ENCODE results near the gene ZNF543.

Gene ZNF543

DNA sequence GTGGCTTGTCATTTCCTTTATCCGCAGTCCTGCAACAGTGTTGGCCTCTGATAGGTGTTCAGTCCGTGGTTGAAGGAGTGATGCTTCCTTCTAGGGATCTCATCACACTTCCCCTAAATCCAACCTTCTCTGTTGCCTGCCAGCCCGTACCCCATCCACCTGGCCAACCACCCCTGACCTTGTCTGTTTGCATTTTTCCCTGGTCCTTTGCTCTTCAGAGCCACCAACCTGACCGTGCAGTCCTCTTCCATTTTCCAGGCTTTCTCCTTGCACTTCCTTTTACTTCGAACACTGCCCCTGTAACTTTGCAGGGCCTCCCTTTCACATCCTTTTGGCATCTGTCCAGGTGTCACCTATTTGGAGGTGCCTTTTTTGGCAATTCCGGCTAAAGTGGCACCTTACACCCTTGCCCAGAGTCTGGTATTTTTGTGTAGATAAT lies 39.3 kb upstream of the ZNF543 start:
- Histone ChIP-seq H3K9ac (ENCODE audit: low read depth, low read length) (peak overlapping the region; percentile 81), H3K79me2 (ENCODE audit: insufficient read depth, low read length) (peaks cover 77% of the 10 kb centered on the region), H3K4me1 (ENCODE audit: insufficient read depth, low read length) (peaks cover 40% of the 10 kb centered on the region), H3K4me3 (ENCODE audit: low read depth in 1 of 2, low read length in 2 of 2) (peak overlapping the region; percentile 50 to 86), H3K27me3 (ENCODE audit: insufficient read depth, low read length, poor library complexity) (no peaks in the 10 kb centered on the region), H3K27ac (ENCODE audit: low read length) (peak overlapping the region; percentile 92), H4K20me1 (ENCODE audit: insufficient read depth, low read length) (peaks cover 40% of the 10 kb centered on the region), H3K4me2 (ENCODE audit: insufficient read depth, low read length) (peak overlapping the region; percentile 67), H2AFZ (ENCODE audit: low read depth, low read length) (peak overlapping the region; percentile 77), H3K36me3 (ENCODE audit: insufficient read depth, low read length) (peaks cover 49% of the 10 kb centered on the region), H3K9me3 (ENCODE audit: insufficient read depth, low read length, severe bottlenecking) (no peaks in the 10 kb centered on the region)
- peak; percentile 25 for DNase-seq
- ATAC-seq (ENCODE audit: insufficient read depth, low read depth): no peak
- TF ChIP-seq EZH2 (IDR thresholded peaks at IDR 0.05; ENCODE audit: borderline replicate concordance, low read depth, low read length, severe bottlenecking): no peak
- TF ChIP-seq, protein P1, sequence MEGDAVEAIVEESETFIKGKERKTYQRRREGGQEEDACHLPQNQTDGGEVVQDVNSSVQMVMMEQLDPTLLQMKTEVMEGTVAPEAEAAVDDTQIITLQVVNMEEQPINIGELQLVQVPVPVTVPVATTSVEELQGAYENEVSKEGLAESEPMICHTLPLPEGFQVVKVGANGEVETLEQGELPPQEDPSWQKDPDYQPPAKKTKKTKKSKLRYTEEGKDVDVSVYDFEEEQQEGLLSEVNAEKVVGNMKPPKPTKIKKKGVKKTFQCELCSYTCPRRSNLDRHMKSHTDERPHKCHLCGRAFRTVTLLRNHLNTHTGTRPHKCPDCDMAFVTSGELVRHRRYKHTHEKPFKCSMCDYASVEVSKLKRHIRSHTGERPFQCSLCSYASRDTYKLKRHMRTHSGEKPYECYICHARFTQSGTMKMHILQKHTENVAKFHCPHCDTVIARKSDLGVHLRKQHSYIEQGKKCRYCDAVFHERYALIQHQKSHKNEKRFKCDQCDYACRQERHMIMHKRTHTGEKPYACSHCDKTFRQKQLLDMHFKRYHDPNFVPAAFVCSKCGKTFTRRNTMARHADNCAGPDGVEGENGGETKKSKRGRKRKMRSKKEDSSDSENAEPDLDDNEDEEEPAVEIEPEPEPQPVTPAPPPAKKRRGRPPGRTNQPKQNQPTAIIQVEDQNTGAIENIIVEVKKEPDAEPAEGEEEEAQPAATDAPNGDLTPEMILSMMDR (IDR thresholded peaks at IDR 0.05; ENCODE audit: borderline replicate concordance, extremely low read depth, low read length, poor library complexity, severe bottlenecking): no peak

GRCh38 chr19:57282011-57282643 lies 38.1 kb upstream of the ZNF543 start:
- peaks cover 53% of the 10 kb centered on the region for H3K36me3 ChIP-seq (ENCODE audit: insufficient read depth, low read length)
- H3K79me2 ChIP-seq (ENCODE audit: insufficient read depth, low read length): peaks cover 88% of the 10 kb centered on the region
- H3K4me1 ChIP-seq (ENCODE audit: insufficient read depth, low read length): peaks cover 40% of the 10 kb centered on the region
- no peak overlapping the region for H2AFZ ChIP-seq (ENCODE audit: low read depth, low read length)
- TF ChIP-seq EZH2 (IDR thresholded peaks at IDR 0.05; ENCODE audit: borderline replicate concordance, low read depth, low read length, severe bottlenecking): no peak
- TF ChIP-seq, protein P1 (IDR thresholded peaks at IDR 0.05; ENCODE audit: borderline replicate concordance, extremely low read depth, low read length, poor library complexity, severe bottlenecking): no peak
- no peak for ATAC-seq (ENCODE audit: insufficient read depth, low read depth)
- H3K27ac ChIP-seq (ENCODE audit: low read length): no peak overlapping the region
- H3K9ac ChIP-seq (ENCODE audit: low read depth, low read length): peak overlapping the region; percentile 81
- peak overlapping the region in 1 of 2 experiments; percentile 86; a peak in 3 of 4 replicates for H3K4me3 ChIP-seq (ENCODE audit: low read depth in 1 of 2, low read length in 2 of 2)
- peak overlapping the region; percentile 67 for H3K4me2 ChIP-seq (ENCODE audit: insufficient read depth, low read length)
- no peaks in the 10 kb centered on the region for H3K9me3 ChIP-seq (ENCODE audit: insufficient read depth, low read length, severe bottlenecking)
- no peak for DNase-seq
- H4K20me1 ChIP-seq (ENCODE audit: insufficient read depth, low read length): peaks cover 49% of the 10 kb centered on the region
- H3K27me3 ChIP-seq (ENCODE audit: insufficient read depth, low read length, poor library complexity): no peaks in the 10 kb centered on the region

GRCh38 chr19:57288373-57288772 lies 31.9 kb upstream of the ZNF543 start:
- no peak overlapping the region for H3K4me2 ChIP-seq (ENCODE audit: insufficient read depth, low read length)
- no peak overlapping the region for H3K9ac ChIP-seq (ENCODE audit: low read depth, low read length)
- DNase-seq (no peak), ATAC-seq (ENCODE audit: insufficient read depth, low read depth) (no peak)
- H3K9me3 ChIP-seq (ENCODE audit: insufficient read depth, low read length, severe bottlenecking): no peaks in the 10 kb centered on the region
- no peak overlapping the region for H3K4me3 ChIP-seq (ENCODE audit: low read depth in 1 of 2, low read length in 2 of 2)
- H3K27me3 ChIP-seq (ENCODE audit: insufficient read depth, low read length, poor library complexity): no peaks in the 10 kb centered on the region
- peaks cover 97% of the 10 kb centered on the region for H3K36me3 ChIP-seq (ENCODE audit: insufficient read depth, low read length)
- H3K27ac ChIP-seq (ENCODE audit: low read length): no peak overlapping the region
- peaks cover 4% of the 10 kb centered on the region; the same call in 1 of the 2 replicates for H3K4me1 ChIP-seq (ENCODE audit: insufficient read depth, low read length)
- no peak overlapping the region for H2AFZ ChIP-seq (ENCODE audit: low read depth, low read length)
- peaks cover 53% of the 10 kb centered on the region; the same call in 1 of the 2 replicates for H4K20me1 ChIP-seq (ENCODE audit: insufficient read depth, low read length)
- TF ChIP-seq, protein P1 (IDR thresholded peaks at IDR 0.05; ENCODE audit: borderline replicate concordance, extremely low read depth, low read length, poor library complexity, severe bottlenecking): no peak
- TF ChIP-seq EZH2 (IDR thresholded peaks at IDR 0.05; ENCODE audit: borderline replicate concordance, low read depth, low read length, severe bottlenecking): no peak
- peaks cover 97% of the 10 kb centered on the region for H3K79me2 ChIP-seq (ENCODE audit: insufficient read depth, low read length)

All from DND-41 (cell line).